MCF 10A (cell line): Measurements from ENCODE around the gene KRTAP1-5. TPM values are rescaled to one million over a fixed set of nuclear protein-coding genes. Genes with fewer than 3 reads are reported as not detected.

Experiments
- BruUV-seq: library from RNA; stranded (reverse); fragments of 400-500 nt; replicated peaks from 2 replicates; lab custom pipeline; 2021; lab: Mats Ljungman, UMichigan
- CTCF ChIA-PET: fragments of 300-600 bp; sonication (Branson Sonifier 250); formaldehyde crosslinking; extraction: SDS; loops from one replicate; lab custom pipeline; 2021; ENCODE audit warnings: antibody characterized with exemption, inconsistent platforms; lab: Yijun Ruan, JAX
- POLR2A ChIA-PET: fragments of 300-600, 350-650 bp; sonication (Branson Sonifier 250); formaldehyde crosslinking; extraction: SDS; loops from one replicate; lab custom pipeline; 2020; ENCODE audit warnings: antibody characterized with exemption, inconsistent platforms; lab: Yijun Ruan, JAX
- DNase-seq: peaks from one replicate; pipeline ENCODE4 v3.0.0-alpha.2; 2018; ENCODE audit not compliant: unreplicated experiment
- H3K27ac Mint-ChIP-seq: one replicate; pipeline ENCODE4 v1.8.0; 2022; ENCODE audit warnings: mild to moderate bottlenecking, low read depth, mixed read lengths; ENCODE audit not compliant: unreplicated experiment
- H3K27me3 Mint-ChIP-seq: one replicate; pipeline ENCODE4 v1.8.0; 2022; ENCODE audit warnings: mixed read lengths; ENCODE audit not compliant: insufficient read depth, unreplicated experiment
- H3K36me3 Mint-ChIP-seq: one replicate; pipeline ENCODE4 v1.8.0; 2022; ENCODE audit warnings: mild to moderate bottlenecking, moderate library complexity, mixed read lengths; ENCODE audit not compliant: insufficient read depth, unreplicated experiment
- H3K4me1 Mint-ChIP-seq: one replicate; pipeline ENCODE4 v1.8.0; 2022; ENCODE audit warnings: mixed read lengths; ENCODE audit not compliant: insufficient read depth, unreplicated experiment
- H3K4me3 Mint-ChIP-seq: one replicate; pipeline ENCODE4 v1.8.0; 2022; ENCODE audit warnings: mild to moderate bottlenecking, moderate library complexity, mixed read lengths; ENCODE audit not compliant: unreplicated experiment
- H3K9me3 Mint-ChIP-seq: one replicate; pipeline ENCODE4 v1.8.0; 2022; ENCODE audit warnings: mixed read lengths; ENCODE audit not compliant: unreplicated experiment
- CTCF ChIP-seq: fragments of 200-600 bp; IDR thresholded peaks from one replicate; pipeline ENCODE4 v1.8.0; 2022; ENCODE audit warnings: antibody characterized with exemption, mild to moderate bottlenecking; ENCODE audit not compliant: unreplicated experiment
- intact Hi-C: fragments of 100-400 bp; cut with micrococcal nuclease; formaldehyde crosslinking; loops from 2 replicates; pipeline ENCODE4 v1.14.1; 2022
- total RNA-seq: library from RNA; stranded (reverse); gene quantifications from 2 replicates; pipeline ENCODE4 v1.2.3, GENCODE V29; 2022

The KRTAP1-5 gene
- total RNA-seq, 1 experiment from 2014 or later: not detected

- peaks cover 5% of the 10 kb centered on the region for H3K4me1 Mint-ChIP-seq
- peaks cover 26% of the 10 kb centered on the region for H3K27me3 Mint-ChIP-seq
- no peaks in the 10 kb centered on the region for H3K9me3 Mint-ChIP-seq
- intact Hi-C loops: no loop called here
- no TSS peak for BruUV-seq
- CTCF ChIA-PET: interaction anchor here (0.6 to 1.4 kb wide), 2 partner anchors 475 to 676 kb away, joined by 3 read pairs; no protein-coding TSS in a partner anchor
- no peak for TF ChIP-seq CTCF
- POLR2A ChIA-PET: interaction anchor here (0.7 to 1.8 kb wide), 2 partner anchors 9 to 145 kb away, joined by 3 to 4 read pairs; no protein-coding TSS in a partner anchor
- no peak overlapping the region for H3K27ac Mint-ChIP-seq
- H3K4me3 Mint-ChIP-seq: no peak overlapping the region
- no peak for DNase-seq
- no peaks in the 10 kb centered on the region for H3K36me3 Mint-ChIP-seq
Measured at GRCh38 chr17:40986920-40987319, 40.1 kb downstream of the KRTAP1-5 start.

GRCh38 chr17:40984226-40984625 lies 42.8 kb downstream of the KRTAP1-5 start, which contains the start of gene KRT40:
KRT40 (minus strand) TSS chr17:40984326; CDS start chr17:40984273, 53 bp downstream.
- Mint-ChIP-seq H3K27me3 (peaks cover 26% of the 10 kb centered on the region), H3K27ac (no peak within 1 kb of the TSS), H3K4me3 (no peak within 1 kb of the TSS), H3K9me3 (no peaks in the 10 kb centered on the region), H3K36me3 (no peaks in the 10 kb centered on the region), H3K4me1 (peaks cover 5% of the 10 kb centered on the region)
- BruUV-seq: no TSS peak
- ChIA-PET CTCF (no interaction called here), POLR2A (interaction anchor here (0.5 to 0.6 kb wide), 3 partner anchors 12 to 367 kb away, joined by 3 to 4 read pairs (median 3); no protein-coding TSS in a partner anchor)
- intact Hi-C loops: no loop called here
- DNase-seq: no peak
- no peak for TF ChIP-seq CTCF

- no peaks in the 10 kb centered on the region for H3K4me1 Mint-ChIP-seq
- ChIA-PET POLR2A (interaction anchor here (1.3 to 2.4 kb wide), 2 partner anchors 11 kb away, joined by 3 to 5 read pairs; no protein-coding TSS in a partner anchor), CTCF (interaction anchor here (0.5 to 0.7 kb wide), 3 partner anchors 35 to 567 kb away, joined by 3 to 4 read pairs (median 3); no protein-coding TSS in a partner anchor)
- no peak overlapping the region for H3K4me3 Mint-ChIP-seq
- H3K9me3 Mint-ChIP-seq: no peaks in the 10 kb centered on the region
- no peak for TF ChIP-seq CTCF
- no peak for DNase-seq
- H3K27ac Mint-ChIP-seq: no peak overlapping the region
- intact Hi-C loops: no loop called here
- no TSS peak for BruUV-seq
- no peaks in the 10 kb centered on the region for H3K36me3 Mint-ChIP-seq
- H3K27me3 Mint-ChIP-seq: peaks cover 14% of the 10 kb centered on the region
Measured at GRCh38 chr17:40981115-40981514, 45.9 kb downstream of the KRTAP1-5 start.

- Mint-ChIP-seq H3K36me3 (no peaks in the 10 kb centered on the region), H3K4me1 (no peaks in the 10 kb centered on the region), H3K9me3 (no peaks in the 10 kb centered on the region), H3K27ac (no peak overlapping the region), H3K27me3 (peaks cover 11% of the 10 kb centered on the region), H3K4me3 (no peak overlapping the region)
- POLR2A ChIA-PET: interaction anchor here (1.3 kb wide), 1 partner anchor 14 kb away, joined by 3 read pairs; the partner anchor contains the start of gene KRT39
- no peak for TF ChIP-seq CTCF
- CTCF ChIA-PET: interaction anchor here (0.7 kb wide), 2 partner anchors 34 to 349 kb away, joined by 3 to 4 read pairs; no protein-coding TSS in a partner anchor
- intact Hi-C loops: no loop called here
- no TSS peak for BruUV-seq
- no peak for DNase-seq
Measured at GRCh38 chr17:40980596-40980995, 46.4 kb downstream of the KRTAP1-5 start.
